Panc1 (cell line): Measurements from ENCODE around the gene PTPRJ. TPM values are rescaled to one million over a fixed set of nuclear protein-coding genes. Genes with fewer than 3 reads are reported as not detected.

Source experiments
- ATAC-seq: fragments of 200-7000 bp; cut with Tn5 transposase; 2 replicates; pipeline ENCODE4 v1.9.1; 2020; ENCODE audit warnings: mild to moderate bottlenecking, moderate library complexity
- BruUV-seq: library from RNA; stranded (reverse); fragments of 400-500 nt; replicated peaks from 2 replicates; lab custom pipeline; 2021; lab: Mats Ljungman, UMichigan
- CTCF ChIA-PET: fragments of 300-600 bp; sonication (Branson Sonifier 250); formaldehyde crosslinking; loops from one replicate; lab custom pipeline; 2022; ENCODE audit warnings: antibody characterized with exemption; lab: Charles Lee
- POLR2A ChIA-PET: fragments of 300-600 bp; sonication (Branson Sonifier 250); formaldehyde crosslinking; loops from one replicate; lab custom pipeline; 2022; ENCODE audit warnings: antibody characterized with exemption; lab: Charles Lee
- DNase-seq: peaks from one replicate; pipeline ENCODE4 v3.0.0-alpha.2; 2010; ENCODE audit warnings: low read depth, low spot score
- H3K27ac ChIP-seq: 2 replicates; pipeline ENCODE4 v1.5.1; 2011; ENCODE audit warnings: mild to moderate bottlenecking, low read length, inconsistent platforms
- H3K27me3 ChIP-seq: fragments of 200-500 bp; sonication (Bioruptor generic); 2 replicates; pipeline ENCODE4 v1.6.0; 2014; ENCODE audit warnings: low read length, inconsistent platforms; ENCODE audit not compliant: control insufficient read depth, insufficient read depth
- H3K36me3 ChIP-seq: fragments of 200-500 bp; sonication (Bioruptor generic); 2 replicates; pipeline ENCODE4 v1.5.1; 2014; ENCODE audit warnings: inconsistent platforms, mild to moderate bottlenecking, low read length, moderate library complexity; ENCODE audit not compliant: control insufficient read depth, insufficient read depth
- H3K4me1 ChIP-seq: 2 replicates; pipeline ENCODE4 v1.5.1; 2011; ENCODE audit warnings: inconsistent platforms, mild to moderate bottlenecking, low read length, moderate library complexity; ENCODE audit not compliant: control insufficient read depth, insufficient read depth
- H3K4me3 ChIP-seq, 2 experiments: 2 replicates each; pipeline ENCODE4 v1.5.1; 2011 to 2012; ENCODE audit warnings: low read depth in 2 of 2, low read length in 2 of 2, mild to moderate bottlenecking in 2 of 2, inconsistent platforms in 1 of 2, moderate library complexity in 1 of 2
- H3K9me3 ChIP-seq: fragments of 200-500 bp; sonication (Bioruptor generic); 2 replicates; pipeline ENCODE4 v1.5.1; 2014; ENCODE audit warnings: low read depth, mild to moderate bottlenecking, inconsistent platforms, low read length, moderate library complexity; ENCODE audit not compliant: control insufficient read depth, insufficient read depth
- CTCF ChIP-seq: fragments of 450-650 bp; IDR thresholded peaks from 2 replicates; pipeline ENCODE4 v1.5.1; 2017; ENCODE audit warnings: mild to moderate bottlenecking
- POLR2AphosphoS5 ChIP-seq: IDR thresholded peaks from 2 replicates; pipeline ENCODE4 v1.6.1; 2012; ENCODE audit warnings: mild to moderate bottlenecking, low read depth, low read length, moderate library complexity
- REST ChIP-seq, 2 experiments: IDR thresholded peaks; 2 replicates each; pipeline ENCODE4 v1.6.1; 2011 to 2012; ENCODE audit warnings: low read depth in 2 of 2, control low read depth in 1 of 2, low read length in 1 of 2, mild to moderate bottlenecking in 1 of 2, moderate library complexity in 1 of 2; ENCODE audit not compliant: insufficient read depth in 1 of 2
- SIN3A ChIP-seq: IDR thresholded peaks from 2 replicates; pipeline ENCODE4 v1.6.1; 2012; ENCODE audit warnings: low read depth, mild to moderate bottlenecking, low read length, moderate library complexity, borderline replicate concordance; ENCODE audit not compliant: insufficient read depth
- TCF7L2 ChIP-seq: IDR thresholded peaks from 2 replicates; pipeline ENCODE4 v1.6.1; 2011; ENCODE audit warnings: mild to moderate bottlenecking, low read depth, low read length, inconsistent platforms
- in situ Hi-C: cut with HindIII; loops from 2 replicates; pipeline ENCODE4 v1.10.0; 2016; ENCODE audit warnings: low sequenced_read_pairs, low pct_unique_long_range_greater_than_20kb
- intact Hi-C: fragments of 100-400 bp; cut with micrococcal nuclease; formaldehyde crosslinking; loops from one replicate; pipeline ENCODE4 v1.10.0; 2022; ENCODE audit not compliant: unreplicated experiment
- total RNA-seq: library from RNA; stranded (reverse); gene quantifications from one replicate; pipeline ENCODE4 v1.2.1, GENCODE V29; 2021; ENCODE audit not compliant: unreplicated experiment

Gene PTPRJ
- total RNA-seq, 1 experiment from 2014 or later, result 73.6 TPM

GRCh38 chr11:48036466-48036865 is 56.1 kb downstream of the PTPRJ start:
- POLR2A ChIA-PET, result no interaction called here
- no peak for DNase-seq
- Histone ChIP-seq H3K4me1 (no peaks in the 10 kb centered on the region), H3K27ac (no peak overlapping the region), H3K27me3 (no peaks in the 10 kb centered on the region), H3K4me3 (no peak overlapping the region), H3K36me3 (no peaks in the 10 kb centered on the region), H3K9me3 (no peaks in the 10 kb centered on the region)
- in situ Hi-C loops, result no loop called here
- intact Hi-C loops, result no loop called here
- no peak for ATAC-seq
- BruUV-seq, result no TSS peak
- CTCF ChIA-PET, result no interaction called here
- TF ChIP-seq CTCF (no peak), TCF7L2 (no peak), REST (IDR thresholded peaks at IDR 0.05; ENCODE audit: insufficient read depth in 1 of 2, low read depth in 2 of 2, low read length in 1 of 2) (no peak), POLR2AphosphoS5 (no peak), SIN3A (no peak)

GRCh38 chr11:48037709-48038468 is 57.5 kb downstream of the PTPRJ start:
- Histone ChIP-seq H3K36me3 (no peaks in the 10 kb centered on the region), H3K9me3 (no peaks in the 10 kb centered on the region), H3K27ac (no peak overlapping the region), H3K4me3 (no peak overlapping the region), H3K4me1 (0 out of 2 replicates have a peak, but pooled peaks cover 3% of the 10 kb centered on the region), H3K27me3 (no peaks in the 10 kb centered on the region)
- no peak for ATAC-seq
- in situ Hi-C loops (no loop called here), intact Hi-C loops (no loop called here)
- no peak for DNase-seq
- no TSS peak for BruUV-seq
- TF ChIP-seq POLR2AphosphoS5 (no peak), SIN3A (no peak), REST (IDR thresholded peaks at IDR 0.05; ENCODE audit: insufficient read depth in 1 of 2, low read depth in 2 of 2, low read length in 1 of 2) (no peak)
- ChIA-PET POLR2A (no interaction called here), CTCF (no interaction called here)
